HG02981 (cell line): ENCODE results near the gene PTPMT1.

Source experiments
- ATAC-seq: cut with Tn5 transposase; IDR thresholded peaks from one replicate; pipeline ENCODE4 v1.9.1; 2021; ENCODE audit warnings: mild to moderate bottlenecking, moderate library complexity; ENCODE audit not compliant: unreplicated experiment

Gene PTPMT1

DNA sequence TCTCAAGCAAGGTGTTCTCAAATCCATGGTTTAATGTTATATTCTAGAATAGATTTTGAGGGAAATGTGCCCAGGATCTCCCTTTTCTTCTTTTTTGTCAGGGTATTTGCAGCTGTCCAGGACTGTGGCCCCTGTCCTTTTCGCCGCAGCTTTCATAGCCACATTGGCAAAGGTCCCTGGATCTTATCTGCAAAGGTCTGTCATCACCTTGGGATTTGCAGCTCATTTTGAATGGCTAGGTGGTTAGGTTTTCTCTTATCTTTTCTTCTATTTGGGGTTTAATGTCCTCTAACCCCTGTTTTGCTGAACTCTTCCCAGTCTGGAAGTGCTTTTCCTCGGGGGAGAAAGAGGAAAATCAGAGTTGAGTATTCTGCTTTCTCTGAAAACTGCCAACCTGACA, 40.5 kb downstream of the PTPMT1 start:
- ATAC-seq: no peak

DNA sequence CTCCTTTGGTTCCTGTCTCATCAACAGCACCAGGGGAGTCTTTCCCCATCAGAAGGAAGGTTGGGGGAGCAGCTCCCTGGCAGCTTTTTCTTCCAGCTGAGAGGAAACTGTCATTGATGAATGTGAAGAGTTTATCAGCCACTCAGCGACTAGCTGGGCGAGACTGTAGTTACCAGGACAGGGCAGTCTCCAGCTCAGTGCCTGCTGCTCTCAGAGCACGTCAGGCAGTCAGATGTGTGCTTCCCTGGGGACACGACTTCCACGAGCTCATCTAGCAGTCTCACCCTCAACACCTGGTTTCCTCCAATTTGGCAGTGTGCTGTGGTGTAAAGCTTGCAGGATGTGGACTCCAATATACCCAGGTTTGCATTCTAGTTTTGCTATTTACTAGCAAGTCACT, 41.3 kb downstream of the PTPMT1 start:
- ATAC-seq: no peak

DNA sequence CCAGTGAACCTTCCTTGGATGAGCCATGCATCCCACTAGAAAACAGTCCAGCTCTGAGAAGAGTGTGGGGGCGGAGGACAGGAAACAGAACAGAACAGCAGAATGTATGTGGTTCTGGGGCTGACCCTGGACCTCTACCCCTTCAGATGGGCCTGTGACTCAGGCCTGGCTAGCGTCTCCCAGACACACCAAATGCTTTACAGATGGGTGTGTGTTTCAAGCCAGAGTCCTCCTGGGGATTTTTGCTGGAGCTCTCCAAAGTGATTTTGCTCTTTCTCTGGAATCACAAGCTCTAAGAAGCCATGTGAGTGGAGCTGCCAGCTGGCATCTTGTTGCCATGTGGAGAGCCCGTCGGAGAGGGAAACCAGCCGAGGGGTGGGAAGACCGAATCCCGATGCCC, 42.0 kb downstream of the PTPMT1 start:
- ATAC-seq: no peak

DNA sequence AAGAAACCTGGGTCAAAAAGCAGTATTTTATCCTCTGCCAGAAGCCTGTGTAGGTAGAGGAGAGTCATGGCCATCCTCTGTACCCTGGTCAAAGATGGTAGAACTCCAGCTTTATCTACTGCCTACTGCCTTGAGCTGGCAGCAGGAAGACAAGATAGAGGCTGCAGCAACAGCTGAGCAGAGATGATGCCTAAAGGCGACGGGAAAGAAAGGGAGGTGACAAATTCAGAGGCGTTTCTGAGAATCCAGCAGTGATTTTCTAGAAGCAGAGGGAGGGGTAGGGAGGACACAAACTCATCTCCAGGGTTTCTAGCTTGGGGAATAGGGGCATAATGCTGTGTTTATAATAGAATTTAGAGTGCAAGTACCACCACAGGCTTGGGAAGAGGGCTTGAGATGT, 44.3 kb downstream of the PTPMT1 start:
- no peak for ATAC-seq

DNA sequence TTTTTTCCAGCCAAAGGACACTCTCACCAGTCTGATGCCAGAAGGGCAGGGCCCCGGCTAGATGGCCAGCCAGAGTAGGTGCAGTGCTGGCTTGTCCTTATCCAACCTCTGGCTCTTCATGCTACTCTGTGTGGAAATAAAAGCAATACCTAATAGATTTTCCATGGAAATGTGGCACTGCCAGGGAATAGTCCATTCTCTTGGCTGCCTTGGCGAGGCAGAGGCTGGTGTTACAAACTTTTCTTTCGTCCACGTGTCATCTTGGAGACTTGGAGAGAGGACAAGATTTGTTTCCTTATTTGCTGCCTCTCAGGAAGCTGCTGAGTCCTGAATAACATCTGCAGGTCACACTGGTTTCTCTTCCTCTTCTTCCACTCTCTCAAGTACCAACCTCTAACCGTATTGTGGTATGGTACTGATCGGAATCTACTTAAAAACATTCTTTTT, 46.0 kb downstream of the PTPMT1 start:
- ATAC-seq: peak; percentile 71

DNA sequence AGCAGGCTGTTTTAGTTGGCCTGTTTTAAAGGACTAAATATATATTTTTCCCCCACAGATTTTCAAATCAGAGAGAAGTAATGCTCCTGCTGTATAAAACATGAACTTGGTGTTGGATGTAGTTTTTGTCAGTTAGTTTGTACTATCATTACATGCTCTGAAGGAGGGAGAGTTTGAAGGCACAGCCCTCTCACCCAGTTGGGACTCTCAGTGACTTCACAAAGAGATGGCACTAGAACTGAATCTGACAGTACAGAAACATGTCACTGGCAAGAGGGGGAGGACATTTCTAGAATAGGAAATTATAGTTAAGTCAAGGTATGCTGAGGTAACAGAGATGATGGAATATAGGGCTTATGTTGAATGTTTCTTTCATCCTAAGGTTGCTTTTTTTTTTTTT, 49.9 kb downstream of the PTPMT1 start:
- ATAC-seq: no peak

DNA sequence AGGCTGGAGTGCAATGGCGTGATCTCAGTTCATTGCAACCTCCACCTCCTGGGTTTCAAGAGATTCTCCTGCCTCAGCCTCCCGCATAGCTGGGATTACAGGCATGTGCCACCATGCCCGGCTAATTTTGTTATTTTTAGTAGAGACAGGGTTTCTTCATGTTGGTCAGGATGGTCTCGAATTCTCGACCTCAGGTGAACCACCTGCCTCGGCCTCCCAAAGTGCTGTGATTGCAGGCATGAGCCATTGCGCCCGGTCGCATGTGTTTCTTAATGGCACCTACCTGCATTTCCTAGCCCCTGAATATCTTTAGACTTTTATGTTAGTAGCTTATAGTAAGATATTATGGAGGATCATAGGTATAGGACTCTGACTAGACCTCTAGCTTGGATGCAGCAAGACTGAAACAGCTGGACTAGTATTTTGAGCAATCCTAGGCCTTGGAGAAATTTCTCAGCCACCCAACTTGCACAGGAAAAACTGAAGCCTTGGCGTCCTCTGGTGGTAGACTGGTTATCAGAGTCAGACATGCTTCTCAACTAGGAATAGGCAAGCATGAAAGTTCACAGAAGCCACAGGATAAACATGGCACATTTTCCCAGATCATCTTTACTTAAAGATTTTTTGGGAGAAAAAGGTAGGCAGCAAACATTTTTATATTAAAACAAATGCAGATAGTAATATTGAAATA, 51.5 kb downstream of the PTPMT1 start:
- no peak for ATAC-seq

DNA sequence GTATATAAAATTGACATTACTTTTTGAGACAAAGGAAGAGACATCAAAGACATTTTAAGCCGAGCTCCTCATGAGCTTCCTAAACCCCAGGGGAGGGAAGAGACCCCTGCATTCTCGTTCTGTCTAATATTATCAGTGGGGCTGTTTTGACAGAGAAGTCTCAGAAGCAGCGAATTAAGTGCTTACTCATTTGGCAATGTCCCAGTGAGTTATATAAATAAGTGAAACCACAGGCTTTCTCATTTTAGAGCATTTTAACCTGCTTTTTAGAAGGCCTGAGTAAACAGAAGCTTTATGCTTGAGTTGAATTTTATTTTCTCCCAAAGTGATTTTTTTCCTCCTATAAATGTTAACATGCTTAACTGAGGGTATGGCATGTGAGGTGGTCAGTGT, 52.0 kb downstream of the PTPMT1 start:
- ATAC-seq: no peak

DNA sequence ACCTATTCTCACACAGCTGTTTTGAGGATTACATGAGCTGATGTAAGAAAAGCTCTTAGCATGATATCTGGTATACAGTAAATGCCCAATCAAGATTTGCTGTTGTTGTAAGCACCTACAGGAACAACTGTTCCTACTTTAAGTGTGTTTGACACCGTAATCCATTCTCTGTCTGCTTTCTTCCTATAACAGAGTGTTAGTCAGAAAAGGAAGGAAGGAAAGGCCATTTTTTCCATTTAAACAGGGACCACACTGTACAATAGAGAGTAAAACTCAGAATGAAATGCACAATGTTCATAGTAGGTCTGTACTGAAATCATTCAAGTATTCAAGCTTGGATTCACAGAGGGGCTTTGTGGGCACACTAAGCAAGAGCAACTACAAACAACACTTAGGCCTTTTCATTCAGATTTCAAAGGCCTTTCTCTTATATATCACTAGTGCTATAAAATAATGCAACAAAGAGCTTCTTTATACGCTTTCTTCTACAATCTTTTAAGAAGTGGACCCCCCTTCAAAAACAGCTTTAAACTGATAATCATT, 55.5 kb downstream of the PTPMT1 start:
- ATAC-seq: no peak
